ENCODE results near the gene GKN2. TPM values are rescaled to one million over a fixed set of nuclear protein-coding genes. Genes with fewer than 3 reads are reported as not detected.

Gene GKN2
- polyA plus RNA-seq, 3 donors from 2014 or later: not detected

- Mint-ChIP-seq H3K4me3 (no peak overlapping the region), H3K27me3 (ENCODE audit: low read depth in 3 of 3) (peaks cover 0 to 9% (median 6%) of the 10 kb centered on the region in 3 donors), H3K27ac (no peak overlapping the region), H3K4me1 (no peaks in the 10 kb centered on the region), H3K36me3 (no peaks in the 10 kb centered on the region), H3K9me3 (no peaks in the 10 kb centered on the region)
- DNase-seq: peak; percentile 49 to 61 (median 54)
Observed at GRCh38 chr2:68925295-68925896, 27.3 kb downstream of the GKN2 start.

- Mint-ChIP-seq H3K4me3 (no peak overlapping the region), H3K36me3 (no peaks in the 10 kb centered on the region), H3K27me3 (ENCODE audit: low read depth in 3 of 3) (peaks cover 0 to 4% (median 1%) of the 10 kb centered on the region in 3 donors), H3K9me3 (no peaks in the 10 kb centered on the region), H3K4me1 (no peaks in the 10 kb centered on the region), H3K27ac (no peak overlapping the region)
- no peak for DNase-seq
Observed at GRCh38 chr2:68921646-68922045, 31.0 kb downstream of the GKN2 start.

DNA sequence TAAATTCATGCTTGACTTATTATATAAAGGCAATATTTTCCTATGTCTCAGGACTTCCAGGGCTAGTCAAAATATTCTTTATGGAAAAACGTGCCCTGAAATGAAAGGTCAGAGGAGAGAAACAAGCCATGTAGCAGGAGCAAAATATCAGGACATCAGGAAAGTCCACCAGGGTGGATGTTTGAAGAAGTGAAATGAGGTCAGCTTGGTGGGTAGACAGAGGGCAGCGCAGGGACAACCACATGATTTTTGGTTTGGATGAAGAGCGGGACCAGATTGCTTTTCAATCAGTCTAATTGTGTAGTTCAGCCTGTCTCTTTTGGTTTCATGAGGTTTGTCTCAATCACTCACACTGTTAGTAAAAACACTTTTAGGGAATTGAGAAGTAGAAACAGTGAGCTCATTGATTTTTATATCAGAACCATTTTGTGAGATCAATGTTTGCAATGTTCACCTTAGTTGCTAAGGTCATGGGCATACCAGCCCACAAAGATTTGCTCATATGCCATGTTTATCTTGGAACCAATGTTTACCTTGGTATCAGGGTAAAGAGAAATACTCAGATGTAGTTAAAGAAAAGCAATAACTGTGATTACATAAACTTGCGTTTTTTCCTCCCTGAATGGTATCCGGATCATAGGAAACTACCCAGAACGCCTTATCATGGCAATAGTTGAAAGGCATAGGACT, 32.1 kb downstream of the GKN2 start:
- Mint-ChIP-seq H3K4me3 (no peak overlapping the region), H3K36me3 (no peaks in the 10 kb centered on the region), H3K27ac (no peak overlapping the region), H3K4me1 (no peaks in the 10 kb centered on the region), H3K9me3 (no peaks in the 10 kb centered on the region), H3K27me3 (ENCODE audit: low read depth in 3 of 3) (peaks cover 0 to 3% (median 1%) of the 10 kb centered on the region in 3 donors)
- DNase-seq: no peak

GRCh38 chr2:68918497-68918896, 34.2 kb downstream of the GKN2 start:
- H3K4me3 Mint-ChIP-seq: no peak overlapping the region
- no peaks in the 10 kb centered on the region for H3K36me3 Mint-ChIP-seq
- H3K9me3 Mint-ChIP-seq: no peaks in the 10 kb centered on the region
- peaks cover 0 to 1% (median 0%) of the 10 kb centered on the region in 3 donors for H3K27me3 Mint-ChIP-seq (ENCODE audit: low read depth in 3 of 3)
- H3K27ac Mint-ChIP-seq: no peak overlapping the region
- no peaks in the 10 kb centered on the region for H3K4me1 Mint-ChIP-seq
- no peak for DNase-seq

- Mint-ChIP-seq H3K9me3 (no peaks in the 10 kb centered on the region), H3K36me3 (no peaks in the 10 kb centered on the region), H3K4me1 (no peaks in the 10 kb centered on the region), H3K4me3 (no peak overlapping the region), H3K27ac (no peak overlapping the region), H3K27me3 (ENCODE audit: low read depth in 3 of 3) (peaks cover 0 to 1% (median 0%) of the 10 kb centered on the region in 3 donors)
- no peak for DNase-seq
Observed at GRCh38 chr2:68917034-68917718, 35.5 kb downstream of the GKN2 start.

- Mint-ChIP-seq H3K36me3 (no peaks in the 10 kb centered on the region), H3K27me3 (ENCODE audit: low read depth in 3 of 3) (peaks cover 0 to 1% (median 0%) of the 10 kb centered on the region in 3 donors), H3K4me3 (no peak overlapping the region), H3K4me1 (peaks cover 0 to 2% of the 10 kb centered on the region in 2 donors), H3K27ac (no peak overlapping the region), H3K9me3 (no peaks in the 10 kb centered on the region)
- no peak for DNase-seq
Observed at GRCh38 chr2:68916226-68916625, 36.5 kb downstream of the GKN2 start.

- H3K27ac Mint-ChIP-seq: no peak overlapping the region
- peak in 1 of 3 donors; percentile 5 for DNase-seq
- no peaks in the 10 kb centered on the region for H3K9me3 Mint-ChIP-seq
- no peaks in the 10 kb centered on the region for H3K36me3 Mint-ChIP-seq
- H3K27me3 Mint-ChIP-seq (ENCODE audit: low read depth in 3 of 3): peaks cover 0 to 1% (median 0%) of the 10 kb centered on the region in 3 donors
- peak overlapping the region in 3 of 5 donors; percentile 2 to 36 (median 33) for H3K4me3 Mint-ChIP-seq
- peaks cover 0 to 4% of the 10 kb centered on the region in 2 donors for H3K4me1 Mint-ChIP-seq
Observed at GRCh38 chr2:68915393-68915792, 37.3 kb downstream of the GKN2 start.

DNA sequence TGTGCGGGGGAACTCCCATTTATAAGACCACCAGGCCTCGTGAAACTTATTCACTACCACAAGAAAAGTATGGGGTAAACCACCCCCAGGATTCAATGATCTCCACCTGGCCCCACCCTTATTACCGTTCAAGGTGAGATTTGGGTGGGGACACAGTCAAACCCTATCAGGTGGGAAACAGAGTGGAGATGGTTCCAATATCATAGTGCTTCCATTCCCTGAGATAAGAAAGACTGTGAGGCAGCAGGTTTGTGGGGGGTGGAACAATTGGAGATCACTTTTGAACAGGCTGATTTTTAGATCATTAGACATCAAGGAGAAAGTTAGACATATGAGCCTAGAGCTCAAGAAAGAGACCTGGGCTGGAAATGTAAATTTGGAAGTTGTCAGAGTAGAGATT, 39.3 kb downstream of the GKN2 start:
- peaks cover 18 to 20% of the 10 kb centered on the region in 2 donors for H3K4me1 Mint-ChIP-seq
- peaks cover 0 to 3% (median 0%) of the 10 kb centered on the region in 3 donors for H3K36me3 Mint-ChIP-seq
- no peaks in the 10 kb centered on the region for H3K9me3 Mint-ChIP-seq
- H3K27ac Mint-ChIP-seq: no peak overlapping the region
- no peak for DNase-seq
- H3K4me3 Mint-ChIP-seq: no peak overlapping the region
- peaks cover 0 to 3% (median 3%) of the 10 kb centered on the region in 3 donors for H3K27me3 Mint-ChIP-seq (ENCODE audit: low read depth in 3 of 3)

DNA sequence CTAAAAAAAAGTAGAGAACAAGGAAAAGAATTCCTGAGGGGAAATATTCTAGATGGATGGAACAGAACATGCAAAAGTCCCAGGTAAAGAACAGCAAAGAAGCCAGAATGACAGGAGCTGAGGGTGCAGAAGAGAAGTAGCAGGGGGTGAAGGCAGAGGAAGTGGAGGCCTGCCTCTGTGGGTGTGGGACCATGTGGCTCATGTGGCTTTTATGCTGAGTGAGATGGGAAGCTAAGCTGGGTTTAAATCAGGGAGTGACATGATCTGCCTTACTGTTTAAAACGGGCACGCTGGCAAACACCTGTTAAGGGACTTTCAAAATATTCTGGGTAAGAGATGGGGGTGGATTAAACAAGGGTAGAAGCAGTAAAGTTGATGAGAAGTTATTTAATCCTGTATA, 40.0 kb downstream of the GKN2 start:
- peak; percentile 37 to 50 (median 39) for DNase-seq
- peaks cover 24 to 26% of the 10 kb centered on the region in 2 donors for H3K4me1 Mint-ChIP-seq
- peaks cover 0 to 3% (median 3%) of the 10 kb centered on the region in 3 donors for H3K27me3 Mint-ChIP-seq (ENCODE audit: low read depth in 3 of 3)
- no peak overlapping the region for H3K27ac Mint-ChIP-seq
- H3K36me3 Mint-ChIP-seq: peaks cover 0 to 3% (median 0%) of the 10 kb centered on the region in 3 donors
- no peak overlapping the region for H3K4me3 Mint-ChIP-seq
- no peaks in the 10 kb centered on the region for H3K9me3 Mint-ChIP-seq

DNA sequence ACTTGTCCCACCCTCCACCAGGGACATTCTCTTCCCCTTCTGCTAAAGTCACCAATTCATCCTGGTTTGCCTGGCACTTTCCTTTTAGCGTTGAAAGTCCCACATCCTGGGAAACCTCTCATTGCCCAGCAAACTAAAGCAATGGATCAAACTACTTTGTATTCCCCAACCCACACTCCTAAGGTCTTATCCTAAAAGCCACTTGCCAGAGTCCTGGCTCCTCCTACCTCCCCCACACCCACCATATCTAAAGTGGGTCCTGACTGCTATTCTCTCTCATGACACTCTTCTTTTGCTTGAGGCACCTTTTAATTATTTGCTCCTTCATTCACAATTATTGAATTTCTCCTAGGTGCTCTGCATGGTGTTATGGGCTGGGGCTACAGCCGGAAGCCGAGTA, 40.6 kb downstream of the GKN2 start:
- DNase-seq: no peak
- Mint-ChIP-seq H3K27ac (no peak overlapping the region), H3K9me3 (no peaks in the 10 kb centered on the region), H3K4me3 (no peak overlapping the region), H3K36me3 (peaks cover 0 to 3% (median 0%) of the 10 kb centered on the region in 3 donors), H3K27me3 (ENCODE audit: low read depth in 3 of 3) (peaks cover 0 to 3% (median 3%) of the 10 kb centered on the region in 3 donors), H3K4me1 (peaks cover 28 to 30% of the 10 kb centered on the region in 2 donors)

DNA sequence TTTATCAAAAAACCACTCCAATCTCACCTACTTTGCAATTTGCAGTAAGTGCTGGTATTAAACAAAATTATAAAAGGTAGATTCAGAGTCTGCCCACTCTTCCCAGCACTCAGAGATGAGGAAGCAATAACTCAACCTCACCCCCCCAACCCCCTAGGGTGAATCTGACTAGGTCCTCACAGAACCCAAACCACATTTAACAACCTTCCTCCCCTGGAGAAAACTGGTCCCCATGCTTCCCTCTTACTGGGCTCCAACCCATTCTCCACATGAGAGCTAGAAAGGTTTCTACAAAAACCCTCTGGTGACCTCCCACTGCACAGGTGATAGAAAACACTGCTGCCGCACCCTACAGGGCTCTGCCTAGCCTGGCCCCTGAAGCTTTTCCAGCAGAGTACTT, 41.0 kb downstream of the GKN2 start:
- Mint-ChIP-seq H3K36me3 (peaks cover 0 to 3% (median 0%) of the 10 kb centered on the region in 3 donors), H3K27ac (no peak overlapping the region), H3K4me3 (no peak overlapping the region), H3K27me3 (ENCODE audit: low read depth in 3 of 3) (peaks cover 0 to 3% (median 3%) of the 10 kb centered on the region in 3 donors), H3K9me3 (no peaks in the 10 kb centered on the region), H3K4me1 (peaks cover 28 to 30% of the 10 kb centered on the region in 2 donors)
- no peak for DNase-seq

GRCh38 chr2:68911246-68911645, 41.4 kb downstream of the GKN2 start:
- H3K4me1 Mint-ChIP-seq: peaks cover 28 to 30% of the 10 kb centered on the region in 2 donors
- H3K9me3 Mint-ChIP-seq: no peaks in the 10 kb centered on the region
- no peak for DNase-seq
- no peak overlapping the region for H3K27ac Mint-ChIP-seq
- peaks cover 0 to 3% (median 0%) of the 10 kb centered on the region in 3 donors for H3K36me3 Mint-ChIP-seq
- no peak overlapping the region for H3K4me3 Mint-ChIP-seq
- peaks cover 0 to 3% (median 3%) of the 10 kb centered on the region in 3 donors for H3K27me3 Mint-ChIP-seq (ENCODE audit: low read depth in 3 of 3)

DNA sequence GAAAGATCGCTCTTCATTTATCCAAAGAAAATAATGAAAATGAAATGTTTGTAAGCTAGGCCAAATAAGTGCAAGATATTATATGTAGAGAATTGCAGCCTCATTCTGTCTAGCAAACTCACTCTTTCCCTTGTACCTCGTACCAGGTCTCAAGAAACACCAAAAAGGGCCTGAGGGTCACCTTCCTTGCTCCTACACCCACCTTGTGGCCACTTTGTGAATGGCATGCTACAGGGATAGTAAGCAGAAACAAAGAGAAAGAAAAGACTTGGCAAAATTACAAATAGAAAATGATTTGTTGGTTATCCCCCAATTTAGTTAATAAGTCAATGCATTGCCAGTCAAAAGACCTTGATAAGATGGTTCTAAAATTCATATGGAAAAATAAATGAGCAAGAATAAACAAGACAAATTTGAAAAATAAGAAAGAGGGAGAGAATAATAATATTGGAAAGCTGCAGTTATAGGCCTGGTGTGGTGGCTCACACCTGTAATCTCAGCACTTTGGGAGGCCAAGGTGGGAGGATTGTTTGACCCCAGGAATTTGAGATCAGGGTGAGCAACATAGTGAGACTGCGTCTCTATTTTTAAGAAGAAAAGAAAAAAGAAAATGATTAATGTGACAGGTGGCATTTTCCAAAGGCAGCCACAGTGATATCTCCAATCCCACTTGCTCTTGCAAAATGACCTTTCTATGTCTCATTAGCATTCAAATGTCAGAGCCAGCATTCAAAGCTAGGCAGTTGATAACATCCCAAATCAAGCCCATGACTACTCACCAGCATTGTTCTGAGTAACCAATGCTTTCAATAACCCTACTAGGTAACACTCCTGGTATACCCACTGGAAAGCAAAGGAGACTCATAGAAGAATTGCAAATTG, 42.7 kb downstream of the GKN2 start:
- peak; percentile 53 to 60 (median 55) for DNase-seq
- Mint-ChIP-seq H3K4me3 (peak overlapping the region in 1 of 5 donors; percentile 39), H3K36me3 (peaks cover 0 to 3% (median 0%) of the 10 kb centered on the region in 3 donors), H3K27me3 (ENCODE audit: low read depth in 3 of 3) (peaks cover 0 to 3% (median 3%) of the 10 kb centered on the region in 3 donors), H3K9me3 (no peaks in the 10 kb centered on the region), H3K4me1 (peaks cover 28 to 30% of the 10 kb centered on the region in 2 donors), H3K27ac (peak overlapping the region in 2 of 6 donors; percentile 23 to 61)
